ENCODE results near the gene PLXDC1.

The PLXDC1 gene

DNA sequence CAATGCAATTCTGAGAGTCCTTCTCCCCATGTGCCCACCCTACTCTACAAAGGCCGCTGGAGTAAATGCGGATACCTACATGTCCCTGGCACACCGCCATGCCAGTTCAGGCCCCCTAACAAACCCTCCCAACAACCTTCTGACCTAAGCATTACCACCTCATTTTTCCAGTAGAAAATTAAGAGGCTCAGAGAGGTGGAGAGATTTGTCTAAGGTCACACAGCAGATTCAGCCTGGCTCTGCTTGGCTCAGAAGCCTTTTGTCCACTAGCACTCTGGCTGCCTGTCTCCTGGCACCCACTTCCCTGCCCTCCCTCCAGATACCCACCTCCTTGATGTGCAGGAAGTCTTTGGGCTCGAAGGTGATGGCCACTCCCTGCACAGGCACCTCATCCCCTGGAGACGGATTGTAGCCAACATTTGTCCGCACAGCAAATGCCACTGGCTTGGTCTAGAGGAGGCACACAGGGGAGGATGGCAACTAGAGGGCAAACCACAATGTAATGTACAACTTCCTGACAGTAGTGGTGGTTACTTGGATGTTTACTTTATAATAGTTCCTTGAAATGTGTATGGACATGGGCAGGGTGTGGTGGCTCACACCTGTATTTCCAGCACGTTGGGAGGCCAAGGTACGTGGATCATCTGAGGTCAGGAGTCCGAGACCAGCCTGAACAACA is 35.9 kb upstream of the PLXDC1 start:
- ATAC-seq, result no peak
- TF ChIP-seq ZNF70 (CRISPR knock-in tag; IDR thresholded peaks at IDR 0.05), result no peak
- no peak for TF ChIP-seq ESRRG (CRISPR knock-in tag; IDR thresholded peaks at IDR 0.05)
- TF ChIP-seq, protein P1, sequence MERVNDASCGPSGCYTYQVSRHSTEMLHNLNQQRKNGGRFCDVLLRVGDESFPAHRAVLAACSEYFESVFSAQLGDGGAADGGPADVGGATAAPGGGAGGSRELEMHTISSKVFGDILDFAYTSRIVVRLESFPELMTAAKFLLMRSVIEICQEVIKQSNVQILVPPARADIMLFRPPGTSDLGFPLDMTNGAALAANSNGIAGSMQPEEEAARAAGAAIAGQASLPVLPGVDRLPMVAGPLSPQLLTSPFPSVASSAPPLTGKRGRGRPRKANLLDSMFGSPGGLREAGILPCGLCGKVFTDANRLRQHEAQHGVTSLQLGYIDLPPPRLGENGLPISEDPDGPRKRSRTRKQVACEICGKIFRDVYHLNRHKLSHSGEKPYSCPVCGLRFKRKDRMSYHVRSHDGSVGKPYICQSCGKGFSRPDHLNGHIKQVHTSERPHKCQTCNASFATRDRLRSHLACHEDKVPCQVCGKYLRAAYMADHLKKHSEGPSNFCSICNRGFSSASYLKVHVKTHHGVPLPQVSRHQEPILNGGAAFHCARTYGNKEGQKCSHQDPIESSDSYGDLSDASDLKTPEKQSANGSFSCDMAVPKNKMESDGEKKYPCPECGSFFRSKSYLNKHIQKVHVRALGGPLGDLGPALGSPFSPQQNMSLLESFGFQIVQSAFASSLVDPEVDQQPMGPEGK (CRISPR knock-in tag; IDR thresholded peaks at IDR 0.05; ENCODE audit: borderline replicate concordance), result no peak
- no peak for TF ChIP-seq RARB (CRISPR knock-in tag; IDR thresholded peaks at IDR 0.05)
- TF ChIP-seq ZFP3 (CRISPR knock-in tag; IDR thresholded peaks at IDR 0.05), result no peak

DNA sequence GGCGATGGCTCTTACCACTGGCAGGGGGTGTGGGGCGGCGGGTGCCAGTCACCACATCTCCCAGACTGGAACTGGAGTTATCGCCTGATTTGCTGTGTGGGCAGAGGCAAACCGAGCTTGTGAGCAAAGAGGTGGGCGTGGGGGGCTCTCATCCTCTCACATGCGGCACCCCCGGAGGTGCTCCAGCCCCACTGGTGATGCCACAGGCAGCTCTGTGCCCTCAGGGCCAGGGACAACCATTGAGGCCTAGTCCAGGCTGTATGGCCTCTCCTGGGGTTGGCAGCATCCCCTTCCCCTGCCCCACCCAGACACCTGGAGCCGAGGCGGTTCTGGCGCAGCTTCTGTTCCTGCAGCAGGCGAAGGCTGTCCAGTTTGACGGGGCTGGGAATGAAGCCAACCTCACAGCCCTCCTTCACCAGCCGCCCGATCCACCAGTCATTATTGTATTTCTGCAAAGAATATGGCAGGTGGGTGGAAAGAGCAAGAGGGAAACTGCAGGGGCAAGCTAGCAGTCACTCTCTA is 35.1 kb upstream of the PLXDC1 start:
- ATAC-seq, result no peak
- TF ChIP-seq ZFP3 (CRISPR knock-in tag; IDR thresholded peaks at IDR 0.05), result no peak
- no peak for TF ChIP-seq ARNTL (CRISPR knock-in tag; IDR thresholded peaks at IDR 0.05; ENCODE audit: borderline replicate concordance, low read depth)
- TF ChIP-seq, protein P1 (CRISPR knock-in tag; IDR thresholded peaks at IDR 0.05; ENCODE audit: borderline replicate concordance), result no peak
- TF ChIP-seq, protein P2, sequence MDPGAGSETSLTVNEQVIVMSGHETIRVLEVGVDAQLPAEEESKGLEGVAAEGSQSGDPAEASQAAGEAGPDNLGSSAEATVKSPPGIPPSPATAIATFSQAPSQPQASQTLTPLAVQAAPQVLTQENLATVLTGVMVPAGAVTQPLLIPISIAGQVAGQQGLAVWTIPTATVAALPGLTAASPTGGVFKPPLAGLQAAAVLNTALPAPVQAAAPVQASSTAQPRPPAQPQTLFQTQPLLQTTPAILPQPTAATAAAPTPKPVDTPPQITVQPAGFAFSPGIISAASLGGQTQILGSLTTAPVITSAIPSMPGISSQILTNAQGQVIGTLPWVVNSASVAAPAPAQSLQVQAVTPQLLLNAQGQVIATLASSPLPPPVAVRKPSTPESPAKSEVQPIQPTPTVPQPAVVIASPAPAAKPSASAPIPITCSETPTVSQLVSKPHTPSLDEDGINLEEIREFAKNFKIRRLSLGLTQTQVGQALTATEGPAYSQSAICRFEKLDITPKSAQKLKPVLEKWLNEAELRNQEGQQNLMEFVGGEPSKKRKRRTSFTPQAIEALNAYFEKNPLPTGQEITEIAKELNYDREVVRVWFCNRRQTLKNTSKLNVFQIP (CRISPR knock-in tag; IDR thresholded peaks at IDR 0.05; ENCODE audit: borderline replicate concordance, low read depth), result no peak
- TF ChIP-seq ZC3H10 (CRISPR knock-in tag; IDR thresholded peaks at IDR 0.05), result no peak

DNA sequence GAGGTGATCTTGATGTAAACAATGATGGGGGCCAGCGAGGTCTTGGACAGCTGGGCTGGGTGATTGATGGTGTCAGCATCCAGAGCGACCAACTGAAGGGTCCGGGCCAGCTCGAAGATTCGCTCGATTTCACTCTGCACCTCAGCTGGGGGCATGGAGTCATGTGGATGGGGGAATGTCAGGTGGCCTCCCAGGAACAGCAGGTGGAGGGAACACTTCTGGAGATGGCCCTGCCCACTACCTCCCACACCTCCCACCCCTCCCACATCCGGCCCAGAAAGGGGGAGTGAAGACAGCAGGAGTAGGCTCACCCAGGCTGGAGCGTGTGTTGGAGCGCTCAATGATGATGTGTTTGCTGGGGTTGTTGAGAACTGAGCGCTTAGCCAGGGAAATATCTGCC is 32.3 kb upstream of the PLXDC1 start:
- ATAC-seq, result no peak
- TF ChIP-seq, protein P3, sequence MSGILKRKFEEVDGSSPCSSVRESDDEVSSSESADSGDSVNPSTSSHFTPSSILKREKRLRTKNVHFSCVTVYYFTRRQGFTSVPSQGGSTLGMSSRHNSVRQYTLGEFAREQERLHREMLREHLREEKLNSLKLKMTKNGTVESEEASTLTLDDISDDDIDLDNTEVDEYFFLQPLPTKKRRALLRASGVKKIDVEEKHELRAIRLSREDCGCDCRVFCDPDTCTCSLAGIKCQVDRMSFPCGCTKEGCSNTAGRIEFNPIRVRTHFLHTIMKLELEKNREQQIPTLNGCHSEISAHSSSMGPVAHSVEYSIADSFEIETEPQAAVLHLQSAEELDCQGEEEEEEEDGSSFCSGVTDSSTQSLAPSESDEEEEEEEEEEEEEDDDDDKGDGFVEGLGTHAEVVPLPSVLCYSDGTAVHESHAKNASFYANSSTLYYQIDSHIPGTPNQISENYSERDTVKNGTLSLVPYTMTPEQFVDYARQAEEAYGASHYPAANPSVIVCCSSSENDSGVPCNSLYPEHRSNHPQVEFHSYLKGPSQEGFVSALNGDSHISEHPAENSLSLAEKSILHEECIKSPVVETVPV (CRISPR knock-in tag; IDR thresholded peaks at IDR 0.05), result no peak
- no peak for TF ChIP-seq ZNF8 (CRISPR knock-in tag; IDR thresholded peaks at IDR 0.05)
- no peak for TF ChIP-seq PPARA (CRISPR knock-in tag; IDR thresholded peaks at IDR 0.05; ENCODE audit: borderline replicate concordance)
- TF ChIP-seq ARNTL (CRISPR knock-in tag; IDR thresholded peaks at IDR 0.05; ENCODE audit: borderline replicate concordance, low read depth), result no peak
- TF ChIP-seq ESRRG (CRISPR knock-in tag; IDR thresholded peaks at IDR 0.05), result no peak
- no peak for TF ChIP-seq BACH2 (CRISPR knock-in tag; IDR thresholded peaks at IDR 0.05; ENCODE audit: borderline replicate concordance)
- no peak for TF ChIP-seq ZNF70 (CRISPR knock-in tag; IDR thresholded peaks at IDR 0.05)
- TF ChIP-seq, protein P2 (CRISPR knock-in tag; IDR thresholded peaks at IDR 0.05; ENCODE audit: borderline replicate concordance, low read depth), result no peak

DNA sequence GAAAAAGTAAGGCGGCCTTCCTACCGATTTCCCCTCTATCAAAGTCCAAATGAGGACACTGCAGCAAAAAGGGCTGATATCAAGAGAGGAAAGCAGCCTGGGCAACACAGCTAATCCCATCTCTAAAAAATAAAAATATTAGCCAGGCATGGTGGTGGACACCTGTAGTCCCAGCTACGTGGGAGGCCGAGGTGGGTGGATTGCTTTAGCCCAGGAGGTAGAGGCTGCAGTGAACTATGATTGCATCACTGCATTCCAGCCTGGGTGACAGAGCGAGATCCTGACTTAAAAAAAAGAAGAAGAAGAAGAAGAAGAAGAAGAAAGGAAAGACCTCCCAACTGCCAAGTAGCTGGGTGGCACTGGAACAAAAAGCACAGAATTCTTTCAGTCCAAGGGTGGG is 31.6 kb upstream of the PLXDC1 start:
- TF ChIP-seq OSR1 (CRISPR knock-in tag; IDR thresholded peaks at IDR 0.05) (no peak), RARB (CRISPR knock-in tag; IDR thresholded peaks at IDR 0.05) (no peak), ZNF565 (CRISPR knock-in tag; conservative IDR thresholded peaks at IDR 0.05; ENCODE audit: low read depth) (no peak), ARNTL (CRISPR knock-in tag; IDR thresholded peaks at IDR 0.05; ENCODE audit: borderline replicate concordance, low read depth) (no peak), ZFP3 (CRISPR knock-in tag; IDR thresholded peaks at IDR 0.05) (no peak)
- ATAC-seq, result no peak

DNA sequence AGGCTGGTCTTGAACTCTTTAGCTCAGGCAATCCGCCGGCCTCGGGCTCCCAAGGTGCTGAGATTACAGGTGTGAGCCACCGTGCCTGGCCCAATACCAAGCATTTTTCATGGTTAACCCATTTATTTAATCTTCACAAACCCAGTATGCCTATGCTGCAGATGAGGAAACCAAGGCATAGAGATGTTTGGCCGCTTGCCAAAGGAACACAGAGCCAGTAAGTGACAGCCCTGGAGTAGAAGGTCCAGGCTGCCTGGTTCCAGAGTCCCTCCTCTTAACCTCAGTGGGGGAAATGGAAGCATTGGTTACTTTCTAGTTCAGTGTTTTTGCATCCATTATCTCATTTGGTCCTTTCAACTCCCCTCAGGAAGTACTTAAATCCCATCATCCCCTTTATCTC is 29.9 kb upstream of the PLXDC1 start:
- ATAC-seq, result no peak
- TF ChIP-seq SNAI2 (CRISPR knock-in tag; IDR thresholded peaks at IDR 0.05) (no peak), BACH2 (CRISPR knock-in tag; IDR thresholded peaks at IDR 0.05; ENCODE audit: borderline replicate concordance) (no peak), TCF4 (CRISPR knock-in tag; IDR thresholded peaks at IDR 0.05; ENCODE audit: borderline replicate concordance) (no peak), TOX (CRISPR knock-in tag; IDR thresholded peaks at IDR 0.05; ENCODE audit: borderline replicate concordance) (no peak), ZFP3 (CRISPR knock-in tag; IDR thresholded peaks at IDR 0.05) (no peak)
- TF ChIP-seq, protein P3 (CRISPR knock-in tag; IDR thresholded peaks at IDR 0.05), result no peak
- TF ChIP-seq, protein P4, sequence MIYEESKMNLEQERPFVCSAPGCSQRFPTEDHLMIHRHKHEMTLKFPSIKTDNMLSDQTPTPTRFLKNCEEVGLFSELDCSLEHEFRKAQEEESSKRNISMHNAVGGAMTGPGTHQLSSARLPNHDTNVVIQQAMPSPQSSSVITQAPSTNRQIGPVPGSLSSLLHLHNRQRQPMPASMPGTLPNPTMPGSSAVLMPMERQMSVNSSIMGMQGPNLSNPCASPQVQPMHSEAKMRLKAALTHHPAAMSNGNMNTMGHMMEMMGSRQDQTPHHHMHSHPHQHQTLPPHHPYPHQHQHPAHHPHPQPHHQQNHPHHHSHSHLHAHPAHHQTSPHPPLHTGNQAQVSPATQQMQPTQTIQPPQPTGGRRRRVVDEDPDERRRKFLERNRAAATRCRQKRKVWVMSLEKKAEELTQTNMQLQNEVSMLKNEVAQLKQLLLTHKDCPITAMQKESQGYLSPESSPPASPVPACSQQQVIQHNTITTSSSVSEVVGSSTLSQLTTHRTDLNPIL (CRISPR knock-in tag; IDR thresholded peaks at IDR 0.05; ENCODE audit: low read depth), result no peak

Data from SK-N-SH treated with all-trans-retinoic acid at 6 μM for 48 hours (cell line).